IPS DF 4.7 (cell line): Measurements from ENCODE around the gene GRB7.
"Not testable (repeated sequence)": the region's sequence is repeated elsewhere in the genome, so short reads cannot be mapped to it uniquely, and the experiment has no call there.

Experiments
- DNase-seq: peaks from one replicate; pipeline ENCODE4 v3.0.0-alpha.2; 2013; ENCODE audit warnings: low spot score; ENCODE audit errors: extremely low read depth

The GRB7 gene

DNA sequence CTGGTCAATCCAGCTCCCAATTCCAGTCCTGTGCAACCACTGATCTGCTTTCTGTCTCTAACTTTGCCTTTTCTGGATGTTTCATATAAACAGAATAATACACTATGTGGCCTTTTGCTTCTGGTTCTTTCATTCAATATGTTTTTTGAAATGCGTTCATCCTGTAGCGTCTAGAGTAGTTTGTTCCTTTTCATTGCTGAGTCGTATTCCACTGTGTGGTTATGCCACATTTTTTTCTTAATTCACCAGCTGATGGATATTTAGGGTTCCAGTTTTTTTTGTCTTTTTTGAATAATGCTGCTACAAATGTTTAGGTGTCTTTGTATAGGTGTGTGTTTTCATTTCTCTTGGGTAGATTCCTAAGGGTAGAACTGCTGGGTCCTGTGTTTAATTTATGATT, 5.2 kb upstream of the GRB7 start:
- no peak for DNase-seq

GRCh38 chr17:39735882-39736281, 1.9 kb upstream of the GRB7 start:
- DNase-seq = no peak

- DNase-seq = no peak
Measured at GRCh38 chr17:39736319-39737165, 1.2 kb upstream of the GRB7 start.

DNA sequence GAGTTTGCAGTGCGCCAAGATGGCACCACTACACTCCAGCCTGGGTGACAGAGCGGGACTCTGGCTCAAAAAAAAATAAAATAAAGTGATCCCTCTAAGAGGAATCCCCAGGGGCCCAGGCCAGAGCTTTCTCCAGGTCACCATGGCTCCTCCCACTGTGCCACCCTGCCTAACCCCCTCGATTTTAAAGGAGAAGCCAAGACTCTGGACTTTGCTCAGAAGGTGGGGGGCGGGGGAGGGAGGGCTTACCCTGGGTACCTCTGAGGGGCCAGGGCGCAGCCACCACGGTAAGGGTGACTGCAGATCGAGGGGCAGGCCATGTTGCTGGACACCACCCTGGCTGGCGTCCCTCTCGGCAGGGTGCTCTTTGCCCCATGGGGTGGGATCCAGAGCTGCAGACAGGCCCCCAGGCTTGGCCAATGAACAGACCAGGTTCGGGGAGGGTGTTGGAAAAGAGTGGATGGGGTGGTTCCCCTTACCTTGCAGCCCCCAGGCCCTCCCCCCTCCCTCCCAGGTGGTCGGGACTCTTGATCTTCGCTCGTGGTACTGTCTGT, 455 bp upstream of the GRB7 start:
- DNase-seq = no peak

- no peak for DNase-seq
Measured at GRCh38 chr17:39738568-39738901, 797 bp downstream of the GRB7 start.

GRCh38 chr17:39738983-39739884, 1.5 kb downstream of the GRB7 start:
- DNase-seq = no peak

DNA sequence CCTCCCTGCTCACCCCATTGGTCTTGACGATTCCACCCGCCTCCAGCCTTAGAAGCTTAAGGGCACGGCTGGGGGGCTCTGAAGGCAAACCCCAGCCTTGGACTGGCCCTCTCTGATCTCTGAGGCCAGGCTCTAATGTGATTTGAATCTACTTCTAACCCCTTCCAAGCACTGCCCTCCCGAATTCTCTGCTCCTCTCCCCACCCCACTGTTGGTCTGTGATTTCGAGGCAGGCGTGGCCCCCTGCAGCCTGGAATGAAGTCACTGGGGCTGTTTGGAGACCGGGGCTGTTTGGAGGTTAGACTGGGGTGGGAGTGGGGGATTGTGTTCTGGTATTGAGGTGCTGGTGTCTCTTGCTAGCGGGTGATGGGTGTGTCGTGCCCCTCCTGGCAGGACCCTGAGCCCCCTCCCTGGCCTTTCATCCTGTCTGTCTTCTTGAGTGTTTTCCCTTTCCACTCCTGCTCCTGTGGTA, 2.2 kb downstream of the GRB7 start:
- no peak for DNase-seq

GRCh38 chr17:39740357-39741111, 2.8 kb downstream of the GRB7 start:
- no peak for DNase-seq

- DNase-seq = no peak
Measured at GRCh38 chr17:39742126-39742855, 4.6 kb downstream of the GRB7 start.

DNA sequence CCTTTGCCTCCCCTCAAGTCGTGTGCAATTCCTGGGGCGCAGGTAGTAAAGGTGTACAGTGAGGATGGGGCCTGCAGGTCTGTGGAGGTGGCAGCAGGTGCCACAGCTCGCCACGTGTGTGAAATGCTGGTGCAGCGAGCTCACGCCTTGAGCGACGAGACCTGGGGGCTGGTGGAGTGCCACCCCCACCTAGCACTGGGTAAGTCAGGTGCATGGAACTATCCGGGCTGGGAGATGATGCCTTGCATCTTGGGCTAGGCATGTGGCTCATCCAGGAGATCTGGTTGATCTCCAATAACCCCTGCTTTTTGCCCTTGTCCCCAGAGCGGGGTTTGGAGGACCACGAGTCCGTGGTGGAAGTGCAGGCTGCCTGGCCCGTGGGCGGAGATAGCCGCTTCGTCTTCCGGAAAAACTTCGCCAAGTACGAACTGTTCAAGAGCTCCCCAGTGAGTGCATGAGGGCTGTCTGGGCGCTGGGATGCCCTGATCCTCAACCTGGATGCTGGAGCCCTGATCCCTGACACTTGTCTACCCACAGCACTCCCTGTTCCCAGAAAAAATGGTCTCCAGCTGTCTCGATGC, 5.2 kb downstream of the GRB7 start:
- no peak for DNase-seq

DNA sequence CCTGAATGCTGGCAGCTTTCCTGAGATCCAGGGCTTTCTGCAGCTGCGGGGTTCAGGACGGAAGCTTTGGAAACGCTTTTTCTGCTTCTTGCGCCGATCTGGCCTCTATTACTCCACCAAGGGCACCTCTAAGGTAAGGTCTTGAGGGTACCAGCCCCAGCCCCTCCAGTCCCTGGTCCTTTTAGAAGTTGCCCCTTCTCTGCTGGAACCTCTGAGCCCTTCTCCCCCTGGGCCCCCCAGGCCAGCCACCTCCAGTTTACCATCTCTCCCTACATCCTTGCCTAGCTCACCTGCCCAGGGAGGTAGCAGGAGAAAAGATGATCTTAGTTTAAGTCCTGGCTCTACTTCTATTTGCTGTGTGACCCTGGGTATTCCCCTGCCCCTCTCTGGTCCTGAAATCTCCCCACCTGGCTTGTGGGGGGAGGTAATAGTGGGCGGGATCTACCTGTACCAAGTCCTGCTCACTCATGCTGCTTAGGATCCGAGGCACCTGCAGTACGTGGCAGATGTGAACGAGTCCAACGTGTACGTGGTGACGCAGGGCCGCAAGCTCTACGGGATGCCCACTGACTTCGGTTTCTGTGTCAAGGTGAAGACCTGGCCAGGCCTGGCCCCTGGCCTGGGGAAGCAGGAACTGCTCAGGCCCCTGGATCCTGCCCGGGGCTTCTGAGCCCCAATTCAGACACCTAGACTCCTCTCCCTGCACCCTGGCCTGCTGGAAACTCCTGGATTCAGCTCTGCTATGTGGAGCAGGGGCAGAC, 6.5 kb downstream of the GRB7 start:
- no peak for DNase-seq

- DNase-seq = no peak
Measured at GRCh38 chr17:39744836-39745215, 7.1 kb downstream of the GRB7 start.

- no peak for DNase-seq
Measured at GRCh38 chr17:39745335-39746144, 7.8 kb downstream of the GRB7 start.

- DNase-seq = no peak
Measured at GRCh38 chr17:39746145-39746461, 8.4 kb downstream of the GRB7 start.

- no peak for DNase-seq
Measured at GRCh38 chr17:39747745-39748144, 10.0 kb downstream of the GRB7 start.

DNA sequence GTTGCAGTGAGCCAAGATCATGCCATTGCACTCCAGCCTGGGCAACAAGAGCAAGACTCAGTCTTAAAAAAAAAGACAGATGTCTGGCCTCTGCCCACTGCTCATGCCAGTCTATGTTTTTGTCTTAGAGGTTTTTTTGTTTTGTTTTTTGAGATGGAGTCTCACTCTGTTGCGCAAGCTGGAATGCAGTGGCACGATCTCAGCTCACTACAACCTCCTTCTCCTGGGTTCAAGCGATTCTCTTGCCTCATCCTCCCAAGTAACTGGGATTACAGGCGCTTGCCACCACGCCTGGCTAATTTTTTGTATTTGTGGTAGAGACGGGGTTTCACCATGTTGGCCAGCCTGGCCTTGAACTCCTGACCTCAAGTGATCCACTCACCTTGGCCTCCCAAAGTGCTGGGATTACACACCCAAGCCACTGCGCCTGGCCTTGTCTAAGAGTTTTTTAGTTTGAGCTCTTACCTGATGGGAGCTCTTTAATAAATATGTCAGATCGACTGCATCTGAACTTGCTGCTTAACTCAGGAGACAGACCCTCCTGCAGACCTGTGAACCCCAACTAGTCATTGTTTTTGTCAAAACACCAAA, 10.8 kb downstream of the GRB7 start:
- not testable (repeated sequence) for DNase-seq

- no peak for DNase-seq
Measured at GRCh38 chr17:39750131-39751015, 12.6 kb downstream of the GRB7 start.
